Measurements from ENCODE around the gene DNM3.
A peak's percentile ranks its signal among the peaks of the same experiment; 100 is the strongest.

DNM3 gene

GRCh38 chr1:172391976-172392375 lies 550.7 kb downstream of the DNM3 start:
- no peak for DNase-seq (ENCODE audit: low read depth, low spot score)

GRCh38 chr1:172393354-172393753 lies 552.1 kb downstream of the DNM3 start:
- DNase-seq (ENCODE audit: low read depth, low spot score) = no peak

- no peak for DNase-seq (ENCODE audit: low read depth, low spot score)
Observed at GRCh38 chr1:172394141-172394751, 552.9 kb downstream of the DNM3 start.

GRCh38 chr1:172394811-172395210 lies 553.5 kb downstream of the DNM3 start:
- no peak for DNase-seq (ENCODE audit: low read depth, low spot score)

GRCh38 chr1:172395576-172395975 lies 554.3 kb downstream of the DNM3 start:
- no peak for DNase-seq (ENCODE audit: low read depth, low spot score)

GRCh38 chr1:172397221-172397620 lies 555.9 kb downstream of the DNM3 start:
- DNase-seq (ENCODE audit: low read depth, low spot score) = no peak

- DNase-seq (ENCODE audit: low read depth, low spot score) = no peak
Observed at GRCh38 chr1:172397633-172398032, 556.3 kb downstream of the DNM3 start.

GRCh38 chr1:172398193-172398592 lies 556.9 kb downstream of the DNM3 start:
- no peak for DNase-seq (ENCODE audit: low read depth, low spot score)

- DNase-seq (ENCODE audit: low read depth, low spot score) = peak; percentile 20
Observed at GRCh38 chr1:172398970-172399755, 557.9 kb downstream of the DNM3 start.

- DNase-seq (ENCODE audit: low read depth, low spot score) = no peak
Observed at GRCh38 chr1:172399756-172400721, 558.7 kb downstream of the DNM3 start.

GRCh38 chr1:172400722-172401105 lies 559.4 kb downstream of the DNM3 start:
- DNase-seq (ENCODE audit: low read depth, low spot score) = no peak

GRCh38 chr1:172401477-172401876 lies 560.2 kb downstream of the DNM3 start:
- DNase-seq (ENCODE audit: low read depth, low spot score) = no peak

- no peak for DNase-seq (ENCODE audit: low read depth, low spot score)
Observed at GRCh38 chr1:172401892-172402291, 560.6 kb downstream of the DNM3 start.

GRCh38 chr1:172402878-172403569 lies 561.7 kb downstream of the DNM3 start:
- DNase-seq (ENCODE audit: low read depth, low spot score) = no peak

- DNase-seq (ENCODE audit: low read depth, low spot score) = no peak
Observed at GRCh38 chr1:172404121-172404520, 562.8 kb downstream of the DNM3 start.

GRCh38 chr1:172405912-172406311 lies 564.6 kb downstream of the DNM3 start:
- no peak for DNase-seq (ENCODE audit: low read depth, low spot score)

GRCh38 chr1:172406968-172407367 lies 565.7 kb downstream of the DNM3 start:
- no peak for DNase-seq (ENCODE audit: low read depth, low spot score)

GRCh38 chr1:172408958-172409357 lies 567.7 kb downstream of the DNM3 start:
- no peak for DNase-seq (ENCODE audit: low read depth, low spot score)

GRCh38 chr1:172410027-172410426 lies 568.7 kb downstream of the DNM3 start:
- no peak for DNase-seq (ENCODE audit: low read depth, low spot score)

GRCh38 chr1:172411791-172412338 lies 570.6 kb downstream of the DNM3 start:
- DNase-seq (ENCODE audit: low read depth, low spot score) = no peak

GRCh38 chr1:172414331-172414730 lies 573.0 kb downstream of the DNM3 start:
- DNase-seq (ENCODE audit: low read depth, low spot score) = no peak
